HG02884 (cell line): ENCODE results near the gene SATL1.
"Not testable (repeated sequence)": the region's sequence is repeated elsewhere in the genome, so short reads cannot be mapped to it uniquely, and the experiment has no call there.

Experiments
- ATAC-seq: cut with Tn5 transposase; IDR thresholded peaks from one replicate; pipeline ENCODE4 v1.9.1; 2021; ENCODE audit warnings: mild to moderate bottlenecking, moderate library complexity; ENCODE audit not compliant: unreplicated experiment

Gene SATL1

DNA sequence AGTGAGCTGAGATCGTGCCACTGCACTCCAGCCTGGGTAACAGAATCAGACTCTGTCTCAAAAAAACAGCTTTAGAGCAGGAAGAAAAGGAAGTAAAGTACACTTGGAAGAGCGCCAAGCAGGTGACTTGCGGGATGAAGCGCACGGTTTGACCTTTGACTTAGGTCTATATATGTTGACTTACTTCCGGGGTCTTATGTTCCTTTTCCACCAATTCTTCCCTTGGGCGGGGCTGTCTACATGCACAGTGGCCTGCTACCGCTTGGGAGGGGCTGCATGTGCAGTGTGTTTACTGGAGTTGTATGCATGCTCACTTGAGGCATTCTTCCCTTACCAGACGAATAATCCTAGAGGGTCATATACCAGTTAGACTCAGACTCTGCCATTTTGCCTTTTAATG is 131.3 kb downstream of the SATL1 start:
- ATAC-seq: no peak

- ATAC-seq: no peak
Measured at GRCh38 chrX:85111347-85111746, 132.2 kb downstream of the SATL1 start.

- ATAC-seq: no peak
Measured at GRCh38 chrX:85109235-85109634, 134.3 kb downstream of the SATL1 start.

- no peak for ATAC-seq
Measured at GRCh38 chrX:85108165-85108564, 135.4 kb downstream of the SATL1 start.

DNA sequence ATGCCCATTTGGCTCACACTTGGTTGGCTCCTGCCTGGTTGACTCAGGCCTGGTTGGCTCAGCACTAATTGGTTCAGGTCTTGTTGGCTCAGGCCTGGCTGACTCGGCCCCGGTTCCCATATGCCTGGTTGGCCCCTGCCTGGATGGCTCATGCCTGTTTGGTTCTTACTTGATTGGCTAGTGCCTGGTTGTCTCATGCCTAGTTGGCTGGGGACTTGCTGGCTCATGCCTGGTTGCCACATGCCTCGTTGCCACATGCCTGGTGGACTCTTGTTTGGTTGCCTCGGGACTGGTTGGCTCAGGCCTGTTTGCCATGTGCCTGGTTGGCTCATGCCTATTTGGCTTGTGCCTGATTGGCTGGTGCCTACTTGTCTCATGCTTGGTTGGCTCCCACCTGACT is 136.2 kb downstream of the SATL1 start:
- no peak for ATAC-seq

DNA sequence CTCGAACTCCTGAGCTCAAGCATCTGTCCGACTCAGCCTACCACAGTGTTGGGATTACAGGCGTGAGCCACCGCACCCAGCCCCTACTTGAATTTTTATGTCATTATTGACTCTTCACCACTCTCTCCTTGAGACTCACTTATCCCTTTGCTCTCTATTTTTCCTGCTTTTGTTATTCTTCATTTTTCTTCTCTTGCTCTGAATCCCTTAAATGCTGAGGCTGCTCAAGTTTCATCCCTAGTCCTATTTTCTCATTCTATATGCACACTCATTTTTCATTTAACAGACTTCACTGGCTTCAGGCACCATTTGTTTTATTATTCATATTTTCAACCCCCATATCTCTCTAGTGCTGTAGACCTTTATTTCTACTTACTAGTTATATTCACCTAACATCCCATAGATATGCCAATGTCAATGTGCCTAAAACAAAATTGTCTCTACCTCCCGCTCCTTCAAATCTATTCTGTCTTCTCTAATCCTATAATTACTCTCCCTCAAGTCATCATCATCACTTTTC is 154.2 kb downstream of the SATL1 start:
- ATAC-seq: no peak

DNA sequence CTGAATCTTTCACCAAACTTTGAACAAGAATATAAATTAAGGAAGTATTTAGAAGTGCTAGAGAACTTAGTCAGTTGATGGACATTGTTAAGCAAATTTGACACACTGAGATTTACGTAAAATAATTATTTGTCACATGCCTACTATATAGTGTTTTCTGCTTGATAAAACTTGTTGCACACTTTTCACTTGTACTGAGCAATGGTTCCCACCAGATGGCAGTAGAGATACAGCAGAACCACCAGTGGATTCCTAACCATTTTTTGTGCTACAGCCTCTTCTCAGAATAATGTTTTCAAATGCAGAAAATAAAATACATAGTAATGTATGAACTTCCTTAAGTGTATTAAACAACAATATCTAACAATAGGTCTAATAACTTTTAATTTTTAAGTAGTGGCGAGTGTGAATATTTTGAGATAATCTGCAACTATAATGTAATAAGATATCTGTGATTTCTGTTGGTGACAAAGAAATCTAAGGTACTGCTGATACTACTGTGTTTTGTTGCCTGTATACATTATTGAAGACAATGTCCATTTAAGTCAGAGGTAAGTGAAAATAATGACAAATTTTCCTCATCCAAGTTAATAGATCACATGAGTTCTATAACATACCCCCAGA is 158.7 kb downstream of the SATL1 start:
- no peak for ATAC-seq

DNA sequence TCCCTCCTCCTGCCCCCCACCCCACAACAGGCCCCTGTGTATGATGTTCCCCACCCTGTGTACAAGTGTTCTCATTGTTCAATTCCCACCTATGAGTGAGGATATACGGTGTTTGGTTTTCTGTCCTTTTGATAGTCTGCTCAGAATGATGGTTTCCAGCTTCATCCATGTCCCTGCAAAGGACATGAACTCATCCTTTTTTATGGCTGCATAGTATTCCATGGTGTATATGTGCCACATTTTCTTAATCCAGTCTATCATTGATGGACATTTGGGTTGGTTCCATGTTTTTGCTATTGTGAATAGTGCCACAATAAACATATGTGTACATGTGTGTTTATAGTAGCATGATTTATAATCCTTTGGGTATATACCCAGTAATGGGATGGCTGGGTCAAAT is 166.3 kb downstream of the SATL1 start:
- ATAC-seq: not testable (repeated sequence)

DNA sequence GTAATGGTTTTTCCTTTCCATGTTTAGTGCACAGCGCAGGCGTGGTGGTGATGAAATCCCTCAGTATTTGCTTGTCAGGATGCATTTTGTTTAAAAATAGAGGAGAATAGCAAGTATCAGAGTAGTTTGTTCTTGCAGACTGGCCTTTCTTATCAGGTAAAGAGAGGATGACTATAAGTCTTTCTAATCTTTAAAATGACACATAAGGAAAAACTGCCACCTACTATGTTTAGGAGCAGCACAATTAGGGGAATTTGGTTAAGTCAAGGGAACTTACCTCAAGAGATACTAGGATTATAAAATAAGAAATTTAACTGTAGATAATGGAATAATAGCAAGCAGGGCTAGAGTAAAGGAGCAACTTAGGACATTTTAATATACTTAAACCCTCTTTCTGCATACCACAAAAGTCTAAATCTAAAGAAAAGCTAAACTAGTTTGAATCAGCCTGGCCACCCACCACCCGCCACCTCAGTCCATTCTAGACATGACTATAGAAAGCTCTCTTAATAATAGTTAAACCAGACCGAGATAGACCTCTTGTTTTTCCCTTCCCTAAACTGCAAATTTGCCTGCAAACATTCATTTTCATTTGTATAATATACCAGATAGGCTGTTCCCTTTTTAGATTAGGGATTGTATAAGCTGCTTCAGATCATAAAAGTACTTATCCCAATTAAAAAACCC is 177.9 kb downstream of the SATL1 start:
- peak; percentile 74 for ATAC-seq

DNA sequence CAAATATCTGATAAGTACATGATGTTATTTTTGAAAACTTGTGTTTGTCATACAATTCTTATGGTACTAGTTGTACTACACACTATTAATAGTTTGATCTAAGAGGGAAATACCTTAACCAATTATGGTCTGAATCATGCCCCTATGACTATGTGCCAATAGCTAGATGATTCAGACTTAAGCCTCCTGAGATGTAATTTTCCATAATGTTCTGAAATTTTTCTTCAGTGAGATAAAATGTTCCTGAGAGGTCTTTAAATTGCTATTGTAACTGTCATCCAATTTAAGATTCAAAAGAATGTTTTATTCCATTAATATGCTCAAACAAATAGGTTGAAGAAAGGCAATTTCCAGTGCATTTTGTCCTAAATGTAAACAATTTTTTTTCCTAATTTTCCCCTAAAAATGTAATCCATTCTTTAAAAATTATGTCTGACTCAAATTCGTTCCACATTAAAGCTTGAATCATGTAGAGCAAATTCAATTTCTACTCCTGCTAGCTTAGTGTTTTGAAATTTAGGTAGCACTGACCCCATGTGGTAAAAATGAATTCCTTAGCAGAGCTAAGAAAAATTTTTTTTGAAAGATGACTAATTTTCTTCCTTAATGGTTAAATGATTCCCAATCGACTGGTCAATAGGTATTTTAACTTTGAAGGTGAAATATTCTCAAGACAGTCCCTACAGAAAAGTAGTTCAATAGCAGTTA is 190.8 kb downstream of the SATL1 start:
- no peak for ATAC-seq

GRCh38 chrX:85052205-85052604 is 191.4 kb downstream of the SATL1 start:
- no peak for ATAC-seq

- ATAC-seq: no peak
Measured at GRCh38 chrX:85051627-85052026, 192.0 kb downstream of the SATL1 start.
